WTC11 (cell line): ENCODE data around the gene ACOD1. TPM values are rescaled to one million over a fixed set of nuclear protein-coding genes. Genes with fewer than 3 reads are reported as not detected.

ENCODE experiments used
- ATAC-seq: fragments of 200-7000 bp; cut with Tn5 transposase; 2 replicates; pipeline ENCODE4 v1.10.0; 2021; ENCODE audit warnings: mild to moderate bottlenecking, moderate library complexity
- CTCF ChIA-PET: fragments of 300-600 bp; sonication (Branson Sonifier 250); formaldehyde crosslinking; loops from one replicate; lab custom pipeline; 2021; ENCODE audit warnings: antibody characterized with exemption; lab: Charles Lee
- POLR2A ChIA-PET: fragments of 350-600 bp; sonication (Branson Sonifier 250); formaldehyde crosslinking; loops from one replicate; lab custom pipeline; 2021; ENCODE audit warnings: antibody characterized with exemption; lab: Charles Lee
- DNase-seq: peaks from one replicate; pipeline ENCODE4 v3.0.0; 2021; ENCODE audit warnings: low spot score
- H3K27ac Mint-ChIP-seq: 2 replicates; pipeline ENCODE4 v1.8.0; 2021; ENCODE audit warnings: mixed read lengths
- H3K27me3 Mint-ChIP-seq: 2 replicates; pipeline ENCODE4 v1.8.0; 2021; ENCODE audit warnings: low read depth, mild to moderate bottlenecking, moderate library complexity, mixed read lengths
- H3K36me3 Mint-ChIP-seq: 2 replicates; pipeline ENCODE4 v1.8.0; 2021; ENCODE audit warnings: mixed read lengths
- H3K4me1 Mint-ChIP-seq: 2 replicates; pipeline ENCODE4 v1.8.0; 2022; ENCODE audit warnings: mixed read lengths
- H3K4me3 Mint-ChIP-seq: 2 replicates; pipeline ENCODE4 v1.8.0; 2021; ENCODE audit warnings: mild to moderate bottlenecking, moderate library complexity, mixed read lengths
- H3K9me3 Mint-ChIP-seq: 2 replicates; pipeline ENCODE4 v1.8.0; 2021; ENCODE audit warnings: mixed read lengths
- ATF2 ChIP-seq: sonication (generic); formaldehyde crosslinking; IDR thresholded peaks from 2 replicates; pipeline ENCODE4 v1.8.1; 2022; ENCODE audit warnings: low read depth, missing genetic modification reagents, borderline replicate concordance
- CREM ChIP-seq: sonication (generic); formaldehyde crosslinking; IDR thresholded peaks from 2 replicates; pipeline ENCODE4 v1.8.1; 2022; ENCODE audit warnings: mild to moderate bottlenecking, missing genetic modification reagents, moderate library complexity
- E2F1 ChIP-seq: sonication (generic); formaldehyde crosslinking; IDR thresholded peaks from 2 replicates; pipeline ENCODE4 v1.8.0; 2022; ENCODE audit warnings: mild to moderate bottlenecking, missing genetic modification reagents
- GRHL2 ChIP-seq: fragments of 250-450 bp; sonication (Bioruptor Pico); IDR thresholded peaks from 2 replicates; pipeline ENCODE4 v1.8.0; 2022; ENCODE audit warnings: mild to moderate bottlenecking, moderate library complexity; ENCODE audit not compliant: insufficient replicate concordance, severe bottlenecking
- MYBL2 ChIP-seq: sonication (generic); formaldehyde crosslinking; IDR thresholded peaks from 2 replicates; pipeline ENCODE4 v1.8.1; 2023; ENCODE audit warnings: mild to moderate bottlenecking, moderate library complexity, missing genetic modification reagents
- NFE2L1 ChIP-seq: sonication (generic); formaldehyde crosslinking; IDR thresholded peaks from 2 replicates; pipeline ENCODE4 v1.8.1; 2023; ENCODE audit warnings: missing genetic modification reagents
- NFYB ChIP-seq: sonication (generic); formaldehyde crosslinking; conservative IDR thresholded peaks from 2 replicates; pipeline ENCODE4 v1.8.0; 2022; ENCODE audit warnings: low read depth, missing genetic modification reagents
- NR3C1 ChIP-seq: sonication (generic); formaldehyde crosslinking; conservative IDR thresholded peaks from 2 replicates; pipeline ENCODE4 v1.8.1; 2023; ENCODE audit warnings: low read depth, mild to moderate bottlenecking, missing genetic modification reagents
- RORB ChIP-seq: fragments of 250-450 bp; sonication (Bioruptor Pico); IDR thresholded peaks from 2 replicates; pipeline ENCODE4 v1.9.0; 2021; ENCODE audit warnings: mild to moderate bottlenecking
- SMAD4 ChIP-seq: sonication (generic); formaldehyde crosslinking; IDR thresholded peaks from 2 replicates; pipeline ENCODE4 v1.8.0; 2022; ENCODE audit warnings: mild to moderate bottlenecking, missing genetic modification reagents
- TEAD4 ChIP-seq: sonication (generic); formaldehyde crosslinking; IDR thresholded peaks from 2 replicates; pipeline ENCODE4 v1.8.0; 2022; ENCODE audit warnings: mild to moderate bottlenecking, missing genetic modification reagents
- TP53 ChIP-seq: sonication (generic); formaldehyde crosslinking; IDR thresholded peaks from 2 replicates; pipeline ENCODE4 v1.8.1; 2023; ENCODE audit warnings: mild to moderate bottlenecking, missing genetic modification reagents
- ZBTB21 ChIP-seq: sonication (generic); formaldehyde crosslinking; IDR thresholded peaks from 2 replicates; pipeline ENCODE4 v1.8.1; 2023; ENCODE audit warnings: mild to moderate bottlenecking, missing genetic modification reagents, borderline replicate concordance
- ZBTB43 ChIP-seq: sonication (generic); formaldehyde crosslinking; IDR thresholded peaks from 2 replicates; pipeline ENCODE4 v1.8.1; 2023; ENCODE audit warnings: mild to moderate bottlenecking, missing genetic modification reagents
- ZNF281 ChIP-seq: sonication (generic); formaldehyde crosslinking; IDR thresholded peaks from 2 replicates; pipeline ENCODE4 v1.8.0; 2023; ENCODE audit warnings: mild to moderate bottlenecking, missing genetic modification reagents
- ZNF396 ChIP-seq: fragments of 250-450 bp; sonication (Bioruptor Pico); IDR thresholded peaks from 2 replicates; pipeline ENCODE4 v1.8.0; 2021; ENCODE audit warnings: mild to moderate bottlenecking, moderate library complexity, borderline replicate concordance
- total RNA-seq: library from RNA; stranded (reverse); gene quantifications from 3 replicates; pipeline ENCODE4 v1.2.3, GENCODE V29; 2021
- TF ChIP-seq, protein P1 (sequence below): sonication (generic); formaldehyde crosslinking; IDR thresholded peaks from 2 replicates; pipeline ENCODE4 v1.8.0; 2022; ENCODE audit warnings: missing genetic modification reagents

Gene ACOD1
- total RNA-seq, 1 experiment from 2014 or later, result not detected

DNA sequence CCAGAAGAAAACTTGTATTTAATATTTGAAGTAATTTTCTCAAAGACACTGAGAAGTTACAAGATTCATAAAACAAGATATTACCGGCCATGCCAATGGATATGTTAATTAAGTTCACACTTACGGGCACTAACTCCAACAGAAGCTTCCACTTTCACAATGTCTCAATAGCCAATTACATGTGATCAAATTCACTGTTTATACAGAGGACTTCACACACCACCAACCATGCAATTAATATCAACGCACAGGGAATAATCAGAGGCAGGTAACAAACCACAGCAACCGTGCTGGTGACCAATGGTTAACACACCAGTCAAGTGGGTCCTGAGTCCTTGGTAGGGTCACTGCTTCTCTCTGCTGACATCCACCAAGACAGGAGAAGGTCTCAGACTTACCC is 5.9 kb upstream of the ACOD1 start:
- TF ChIP-seq TEAD4, result no peak
- no peak for TF ChIP-seq GRHL2 (CRISPR knock-in tag)
- no peak for TF ChIP-seq MYBL2 (CRISPR knock-in tag)
- no peak for TF ChIP-seq E2F1 (CRISPR knock-in tag)
- TF ChIP-seq CREM (CRISPR knock-in tag), result no peak
- TF ChIP-seq TP53 (CRISPR knock-in tag), result no peak
- TF ChIP-seq ATF2 (CRISPR knock-in tag), result no peak
- no peak for TF ChIP-seq NR3C1
- no peak for TF ChIP-seq ZBTB21
- TF ChIP-seq, protein P1, sequence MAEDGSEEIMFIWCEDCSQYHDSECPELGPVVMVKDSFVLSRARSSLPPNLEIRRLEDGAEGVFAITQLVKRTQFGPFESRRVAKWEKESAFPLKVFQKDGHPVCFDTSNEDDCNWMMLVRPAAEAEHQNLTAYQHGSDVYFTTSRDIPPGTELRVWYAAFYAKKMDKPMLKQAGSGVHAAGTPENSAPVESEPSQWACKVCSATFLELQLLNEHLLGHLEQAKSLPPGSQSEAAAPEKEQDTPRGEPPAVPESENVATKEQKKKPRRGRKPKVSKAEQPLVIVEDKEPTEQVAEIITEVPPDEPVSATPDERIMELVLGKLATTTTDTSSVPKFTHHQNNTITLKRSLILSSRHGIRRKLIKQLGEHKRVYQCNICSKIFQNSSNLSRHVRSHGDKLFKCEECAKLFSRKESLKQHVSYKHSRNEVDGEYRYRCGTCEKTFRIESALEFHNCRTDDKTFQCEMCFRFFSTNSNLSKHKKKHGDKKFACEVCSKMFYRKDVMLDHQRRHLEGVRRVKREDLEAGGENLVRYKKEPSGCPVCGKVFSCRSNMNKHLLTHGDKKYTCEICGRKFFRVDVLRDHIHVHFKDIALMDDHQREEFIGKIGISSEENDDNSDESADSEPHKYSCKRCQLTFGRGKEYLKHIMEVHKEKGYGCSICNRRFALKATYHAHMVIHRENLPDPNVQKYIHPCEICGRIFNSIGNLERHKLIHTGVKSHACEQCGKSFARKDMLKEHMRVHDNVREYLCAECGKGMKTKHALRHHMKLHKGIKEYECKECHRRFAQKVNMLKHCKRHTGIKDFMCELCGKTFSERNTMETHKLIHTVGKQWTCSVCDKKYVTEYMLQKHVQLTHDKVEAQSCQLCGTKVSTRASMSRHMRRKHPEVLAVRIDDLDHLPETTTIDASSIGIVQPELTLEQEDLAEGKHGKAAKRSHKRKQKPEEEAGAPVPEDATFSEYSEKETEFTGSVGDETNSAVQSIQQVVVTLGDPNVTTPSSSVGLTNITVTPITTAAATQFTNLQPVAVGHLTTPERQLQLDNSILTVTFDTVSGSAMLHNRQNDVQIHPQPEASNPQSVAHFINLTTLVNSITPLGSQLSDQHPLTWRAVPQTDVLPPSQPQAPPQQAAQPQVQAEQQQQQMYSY (CRISPR knock-in tag), result no peak
- no peak for TF ChIP-seq ZNF396 (CRISPR knock-in tag)
- no peak for TF ChIP-seq NFYB (CRISPR knock-in tag)
- TF ChIP-seq SMAD4 (CRISPR knock-in tag), result no peak
- TF ChIP-seq RORB (CRISPR knock-in tag), result no peak
- TF ChIP-seq ZBTB43, result no peak
- TF ChIP-seq NFE2L1 (CRISPR knock-in tag), result no peak
- DNase-seq (no peak), ATAC-seq (no peak)
- no peak overlapping the region for H3K4me3 Mint-ChIP-seq
- H3K4me1 Mint-ChIP-seq, result no peaks in the 10 kb centered on the region
- ChIA-PET CTCF (no interaction called here), POLR2A (no interaction called here)
- H3K36me3 Mint-ChIP-seq, result no peaks in the 10 kb centered on the region
- peaks cover 14% of the 10 kb centered on the region for H3K9me3 Mint-ChIP-seq
- no peak overlapping the region for H3K27ac Mint-ChIP-seq
- no peaks in the 10 kb centered on the region; the same call in 1 of the 2 replicates for H3K27me3 Mint-ChIP-seq

DNA sequence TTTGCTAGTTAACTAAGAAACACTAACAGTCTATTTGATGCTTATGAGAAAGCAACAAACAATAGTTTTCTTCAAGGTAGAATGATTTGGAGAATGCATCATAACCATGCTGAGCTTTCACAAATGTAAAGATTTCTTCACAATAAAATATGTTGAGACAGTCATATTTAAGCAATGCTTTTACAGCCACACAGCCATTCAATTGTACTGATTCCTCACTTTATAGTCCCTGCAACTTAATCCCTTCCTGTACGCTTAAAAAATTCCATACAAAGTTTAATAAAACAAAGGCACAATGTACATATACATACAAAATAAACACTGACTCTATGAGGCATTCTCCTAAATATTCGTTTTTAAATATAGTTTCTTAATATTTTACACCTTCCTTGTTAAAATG is 4.7 kb upstream of the ACOD1 start:
- ATAC-seq (no peak), DNase-seq (no peak)
- H3K27ac Mint-ChIP-seq, result no peak overlapping the region
- no peaks in the 10 kb centered on the region; the same call in 1 of the 2 replicates for H3K27me3 Mint-ChIP-seq
- ChIA-PET POLR2A (no interaction called here), CTCF (no interaction called here)
- no peak overlapping the region for H3K4me3 Mint-ChIP-seq
- no peaks in the 10 kb centered on the region for H3K4me1 Mint-ChIP-seq
- H3K9me3 Mint-ChIP-seq, result peaks cover 8% of the 10 kb centered on the region
- H3K36me3 Mint-ChIP-seq, result no peaks in the 10 kb centered on the region
- TF ChIP-seq ZNF281 (CRISPR knock-in tag) (no peak), NR3C1 (no peak)
